K562 (cell line): ENCODE data around the gene SCAPER. TPM values are rescaled to one million over a fixed set of nuclear protein-coding genes. Genes with fewer than 3 reads are reported as not detected.

ENCODE experiments used
- ATAC-seq: fragments of 200-7000 bp; cut with Tn5 transposase; 3 replicates; pipeline ENCODE4 v1.9.1; 2020; ENCODE audit warnings: moderate library complexity
- BruUV-seq: library from RNA; stranded (reverse); fragments of 400-500 nt; replicated peaks from 2 replicates; lab custom pipeline; 2021; lab: Mats Ljungman, UMichigan
- CTCF ChIA-PET: fragments of 300-600 bp; formaldehyde crosslinking; extraction: SDS; loops from one replicate; lab custom pipeline; 2021; ENCODE audit warnings: low intra/inter-chr PET ratio; lab: Yijun Ruan, JAX
- POLR2A ChIA-PET: fragments of 300-600, 350-650 bp; sonication (Branson Sonifier 250); formaldehyde crosslinking; extraction: SDS; loops from one replicate; lab custom pipeline; 2021; ENCODE audit warnings: antibody characterized with exemption, inconsistent platforms; lab: Yijun Ruan, JAX
- DNase-seq, 4 experiments: peaks; one replicate each; pipeline versions ENCODE4 v3.0.0 to v3.0.0-alpha.2; 2011 to 2018; ENCODE audit warnings: low spot score in 3 of 4, mixed read lengths in 3 of 4; ENCODE audit errors: extremely low read depth in 1 of 4
- FAIRE-seq: peaks from 2 replicates; lab custom pipeline; 2011; peaks lifted over from hg19 to GRCh38; lab: Jason Lieb, UNC
- H2AFZ ChIP-seq: 2 replicates; pipeline ENCODE4 v1.6.0; 2011; ENCODE audit warnings: low read depth, low read length, control low read depth, inconsistent platforms
- H3K27ac ChIP-seq: fragments of 200-600 bp; 3 replicates; pipeline ENCODE4 v1.8.0; 2011; ENCODE audit warnings: low read depth, mild to moderate bottlenecking, control low read depth, inconsistent platforms, low read length, moderate library complexity, mixed read lengths; ENCODE audit errors: extremely low read depth
- H3K27me3 ChIP-seq, 2 experiments: fragments of 300-600 bp in 1 of 2; 2 replicates in 1 of 2; 3 replicates in 1 of 2; pipeline versions ENCODE4 v1.6.0 to v1.8.0; 2011; ENCODE audit warnings: inconsistent platforms in 2 of 2, low read length in 2 of 2, mild to moderate bottlenecking in 1 of 2, mixed read lengths in 1 of 2, moderate library complexity in 1 of 2; ENCODE audit not compliant: control insufficient read depth in 2 of 2, insufficient read depth in 2 of 2
- H3K36me3 ChIP-seq: fragments of 300-600 bp; 3 replicates; pipeline ENCODE4 v1.8.0; 2011; ENCODE audit warnings: mild to moderate bottlenecking, low read length, inconsistent platforms; ENCODE audit not compliant: control insufficient read depth, insufficient read depth
- H3K4me1 ChIP-seq, 2 experiments: fragments of 200-600 bp in 1 of 2; replicated peaks in 1 of 2; 2 replicates in 1 of 2; 3 replicates in 1 of 2; pipeline versions ENCODE4 v1.5.1 to v1.8.0; 2011; ENCODE audit warnings: inconsistent platforms in 2 of 2, low read length in 2 of 2, mild to moderate bottlenecking in 1 of 2, mixed read lengths in 1 of 2, moderate library complexity in 1 of 2; ENCODE audit not compliant: control insufficient read depth in 2 of 2, insufficient read depth in 2 of 2
- H3K4me2 ChIP-seq: 2 replicates; pipeline ENCODE4 v1.6.1; 2011; ENCODE audit warnings: low read length, control low read depth, inconsistent platforms, mixed read lengths; ENCODE audit not compliant: insufficient read depth
- H3K4me3 ChIP-seq: fragments of 200-600 bp; sonication (generic), shearing (Covaris generic); 2 replicates; pipeline ENCODE4 v1.5.1; 2016; ENCODE audit warnings: control low read depth, inconsistent platforms
- H3K79me2 ChIP-seq: fragments of 200-600 bp; 3 replicates; pipeline ENCODE4 v1.8.0; 2011; ENCODE audit warnings: low read length, inconsistent platforms; ENCODE audit not compliant: control insufficient read depth, insufficient read depth
- H3K9ac ChIP-seq, 2 experiments: 2 replicates each; pipeline versions ENCODE4 v1.6.0 to v1.6.1; 2011; ENCODE audit warnings: low read depth in 2 of 2, low read length in 2 of 2, control low read depth in 1 of 2, inconsistent platforms in 1 of 2, mild to moderate bottlenecking in 1 of 2, mixed read lengths in 1 of 2; ENCODE audit not compliant: insufficient read depth in 1 of 2
- H3K9me1 ChIP-seq: one replicate; pipeline ENCODE4 v1.6.0; 2011; ENCODE audit warnings: inconsistent platforms, mild to moderate bottlenecking, low read length, moderate library complexity; ENCODE audit not compliant: control insufficient read depth, insufficient read depth
- H3K9me3 ChIP-seq: replicated peaks from 2 replicates; pipeline ENCODE4 v1.5.1; 2011; ENCODE audit warnings: low read depth, low read length, inconsistent platforms; ENCODE audit not compliant: control insufficient read depth, insufficient read depth
- H4K20me1 ChIP-seq: replicated peaks from 2 replicates; pipeline ENCODE4 v1.6.1; 2011; ENCODE audit warnings: low read length, inconsistent platforms, mixed read lengths; ENCODE audit not compliant: control insufficient read depth, insufficient read depth
- CC2D1A ChIP-seq: fragments of 450-650 bp; IDR thresholded peaks from 2 replicates; pipeline ENCODE4 v1.6.1; 2017; ENCODE audit warnings: mild to moderate bottlenecking
- CGGBP1 ChIP-seq: fragments of 250-450 bp; sonication (Bioruptor Pico); IDR thresholded peaks from 2 replicates; pipeline ENCODE4 v1.9.0; 2021; ENCODE audit warnings: mild to moderate bottlenecking
- CREM ChIP-seq: IDR thresholded peaks from 2 replicates; pipeline ENCODE4 v1.6.1; 2014; ENCODE audit warnings: antibody characterized with exemption, low read depth
- E2F5 ChIP-seq: sonication (generic); formaldehyde crosslinking; IDR thresholded peaks from 2 replicates; pipeline ENCODE4 v1.8.0; 2022; ENCODE audit warnings: mild to moderate bottlenecking, missing genetic modification reagents
- IFI16 ChIP-seq: fragments of 250-450 bp; sonication (Bioruptor Pico); IDR thresholded peaks from 2 replicates; pipeline ENCODE4 v2.1.2; 2022; ENCODE audit warnings: mild to moderate bottlenecking, inconsistent platforms
- ILK ChIP-seq: fragments of 450-650 bp; IDR thresholded peaks from 2 replicates; pipeline ENCODE4 v1.6.1; 2016; ENCODE audit warnings: missing genetic modification characterization, low read depth, mild to moderate bottlenecking, missing compliant biosample characterization, moderate library complexity, borderline replicate concordance
- MAZ ChIP-seq, 2 experiments: fragments of 450-650 bp in 1 of 2; sonication (generic) in 1 of 2; formaldehyde crosslinking; IDR thresholded peaks in 1 of 2; conservative IDR thresholded peaks in 1 of 2; 2 replicates each; pipeline versions ENCODE4 v1.4.0 to v1.5.0; 2020; ENCODE audit warnings: mild to moderate bottlenecking in 1 of 2, missing genetic modification reagents in 1 of 2
- MED1 ChIP-seq: sonication (generic); formaldehyde crosslinking; IDR thresholded peaks from 2 replicates; pipeline ENCODE4 v1.8.1; 2023; ENCODE audit warnings: missing genetic modification reagents, borderline replicate concordance
- MLLT1 ChIP-seq, 2 experiments: fragments of 450-650 bp; IDR thresholded peaks; 2 replicates each; pipeline ENCODE4 v1.6.1; 2016
- POLR2AphosphoS5 ChIP-seq: IDR thresholded peaks from 2 replicates; pipeline ENCODE4 v1.6.1; 2011; ENCODE audit warnings: mild to moderate bottlenecking, low read depth, low read length, moderate library complexity; ENCODE audit not compliant: control insufficient read depth, insufficient read depth
- PURB ChIP-seq: sonication (generic); formaldehyde crosslinking; IDR thresholded peaks from 2 replicates; pipeline ENCODE4 v1.9.0; 2021; ENCODE audit warnings: low read depth, mild to moderate bottlenecking, missing genetic modification reagents
- SNRNP70 ChIP-seq: fragments of 200-400 bp; formaldehyde crosslinking; optimal IDR thresholded peaks from 2 replicates; pipeline ENCODE3; 2017; ENCODE audit warnings: low read depth, low read length
- TRIM28 ChIP-seq: fragments of 450-650 bp; IDR thresholded peaks from 2 replicates; pipeline ENCODE4 v1.6.1; 2017
- ZNF143 ChIP-seq: sonication (generic); formaldehyde crosslinking; IDR thresholded peaks from 2 replicates; pipeline ENCODE4 v1.9.0; 2022; ENCODE audit warnings: mild to moderate bottlenecking, missing genetic modification reagents
- ZNF830 ChIP-seq: fragments of 250-450 bp; sonication (Bioruptor Pico); IDR thresholded peaks from 2 replicates; pipeline ENCODE4 v1.5.0; 2021; ENCODE audit warnings: mild to moderate bottlenecking
- WGBS: fragments of 100-300 bp; shearing (Covaris generic); methylation state at CpG from one replicate; pipeline ENCODE4 v1.1.6; 2016; ENCODE audit warnings: low coverage, mixed read lengths; ENCODE audit not compliant: insufficient coverage; ENCODE audit errors: missing lambda C conversion rate; 5-methylcytosine and 5-hydroxymethylcytosine counted together
- in situ Hi-C: fragments of 300-500 bp; cut with MboI; formaldehyde crosslinking; loops from 4 replicates; pipeline ENCODE4 v1.15.0; 2018; ENCODE audit warnings: inconsistent platforms, mixed read lengths
- intact Hi-C: fragments of 100-400 bp; cut with micrococcal nuclease; formaldehyde crosslinking; loops from 2 replicates; pipeline ENCODE4 v1.14.2; 2022
- polyA plus RNA-seq, 8 experiments: library from polyadenylated mRNA; depleted of rRNA in 4 of 8; stranded (reverse) in 5 of 8; unstranded in 3 of 8; fragments of >200 nt; fragmentation: Nextera tagmentation in 2 of 8; fragmentation: Illumina TruSeq in 1 of 8; extraction: Ambion mirVana in 2 of 8; extraction: Trizol in 1 of 8; gene quantifications; 2 replicates each; pipeline versions ENCODE4 v1.2.1 to v1.2.3, GENCODE V29; 2011 to 2014; ENCODE audit warnings: inconsistent platforms in 1 of 8, missing spikeins in 1 of 8
- total RNA-seq, 7 experiments: library from RNA; depleted of rRNA in 6 of 7; stranded (reverse); fragments of >200 nt in 6 of 7; fragmentation: Illumina TruSeq in 2 of 7; extraction: Trizol in 2 of 7; gene quantifications; 2 replicates each; pipeline versions ENCODE4 v1.2.1 to v1.2.3, GENCODE V29; 2011 to 2021; ENCODE audit warnings: low replicate concordance in 1 of 7

Gene SCAPER
- total and polyA plus RNA-seq, 9 of the 15 experiments (the other 6 are each of a cell fraction or from before 2014, with no cell fraction given), result 1.3 to 5.7 (median 3.2) TPM

- FAIRE-seq (no peak), ATAC-seq (no peak), DNase-seq (no peak)
- in situ Hi-C loops, result no loop called here
- H3K4me1 ChIP-seq, result no peaks in the 10 kb centered on the region; a peak in 1 of 5 replicates
- WGBS, result 0% methylated on average over 2 of the region's 2 CpGs
- no TSS peak for BruUV-seq
- H3K4me3 ChIP-seq, result no peak overlapping the region
- CTCF ChIA-PET, result no interaction called here
- H3K79me2 ChIP-seq, result no peaks in the 10 kb centered on the region
- H4K20me1 ChIP-seq, result no peaks in the 10 kb centered on the region
- H3K9me1 ChIP-seq, result no peaks in the 10 kb centered on the region
- H3K4me2 ChIP-seq, result no peak overlapping the region
- no peak overlapping the region for H3K9ac ChIP-seq
- no peak overlapping the region for H2AFZ ChIP-seq
- H3K27ac ChIP-seq, result no peak overlapping the region
- H3K36me3 ChIP-seq, result no peaks in the 10 kb centered on the region
- POLR2A ChIA-PET, result interaction anchor here (1.3 kb wide), 1 partner anchor 8 kb away, joined by 3 read pairs; no protein-coding TSS in a partner anchor
- no peaks in the 10 kb centered on the region for H3K27me3 ChIP-seq
- TF ChIP-seq MED1 (CRISPR knock-in tag) (no peak), CGGBP1 (no peak), POLR2AphosphoS5 (no peak), IFI16 (CRISPR knock-in tag) (no peak), MLLT1 (IDR thresholded peaks at IDR 0.05) (no peak), CC2D1A (no peak), ZNF830 (CRISPR knock-in tag) (no peak), TRIM28 (no peak), SNRNP70 (no peak), PURB (CRISPR knock-in tag) (no peak), E2F5 (no peak), CREM (no peak), ILK (tag) (no peak), MAZ (CRISPR knock-in tag; conservative IDR thresholded peaks at IDR 0.05 in 1 of 2, IDR thresholded peaks at IDR 0.05 in 1 of 2) (no peak), ZNF143 (no peak)
- no peaks in the 10 kb centered on the region for H3K9me3 ChIP-seq
- intact Hi-C loops, result no loop called here
Measured at GRCh38 chr15:76447728-76448441, 457.3 kb downstream of the SCAPER start.
